ENCODE results near the gene RSRC1. TPM values are rescaled to one million over a fixed set of nuclear protein-coding genes. Genes with fewer than 3 reads are reported as not detected.

Gene RSRC1
- total and polyA plus RNA-seq, 2 donors (not counting 1 experiment from before 2014, with no cell fraction given) = 12.6 to 43.1 TPM

GRCh38 chr3:158574646-158575045, 464.8 kb downstream of the RSRC1 start:
- H3K27ac ChIP-seq (ENCODE audit: insufficient read depth, low read length) = no peak overlapping the region
- H3K4me2 ChIP-seq (ENCODE audit: extremely low read depth, insufficient read depth, low read length) = no peak overlapping the region
- H3K4me3 ChIP-seq (replicated peaks in 1 of 4; ENCODE audit: control extremely low read depth in 1 of 4, insufficient read depth in 1 of 4, low read depth in 3 of 4, low read length in 4 of 4) = no peak overlapping the region
- no peaks in the 10 kb centered on the region for H3K4me1 ChIP-seq (ENCODE audit: control insufficient read depth, extremely low read depth, insufficient read depth, low read length)
- H3K27me3 ChIP-seq (ENCODE audit: control insufficient read depth, insufficient read depth, low read length) = no peaks in the 10 kb centered on the region
- H2AFZ ChIP-seq (ENCODE audit: low read length) = no peak overlapping the region
- no peak overlapping the region for H3K9ac ChIP-seq (ENCODE audit: insufficient read depth, low read length)
- no peaks in the 10 kb centered on the region for H4K20me1 ChIP-seq (ENCODE audit: control insufficient read depth, extremely low read depth, insufficient read depth, low read length)
- no peaks in the 10 kb centered on the region for H3K79me2 ChIP-seq (ENCODE audit: control insufficient read depth, insufficient read depth, low read length)
- no peak for DNase-seq (ENCODE audit: low read depth in 2 of 2)
- TF ChIP-seq EZH2 (IDR thresholded peaks at IDR 0.05; ENCODE audit: low read length, missing control alignments) (no peak), CTCF (conservative IDR thresholded peaks at IDR 0.05 in 1 of 2, IDR thresholded peaks at IDR 0.05 in 1 of 2; ENCODE audit: low read depth in 1 of 2, low read length in 2 of 2) (no peak)
- H3K9me3 ChIP-seq (ENCODE audit: control insufficient read depth, insufficient read depth, low read depth, low read length) = no peaks in the 10 kb centered on the region
- no peaks in the 10 kb centered on the region for H3K36me3 ChIP-seq (ENCODE audit: control insufficient read depth, insufficient read depth, low read length)

- no peaks in the 10 kb centered on the region for H3K9me3 ChIP-seq (ENCODE audit: control insufficient read depth, insufficient read depth, low read depth, low read length)
- no peak for TF ChIP-seq EZH2 (IDR thresholded peaks at IDR 0.05; ENCODE audit: low read length, missing control alignments)
- no peak for TF ChIP-seq CTCF (conservative IDR thresholded peaks at IDR 0.05 in 1 of 2, IDR thresholded peaks at IDR 0.05 in 1 of 2; ENCODE audit: low read depth in 1 of 2, low read length in 2 of 2)
- H3K27ac ChIP-seq (ENCODE audit: insufficient read depth, low read length) = no peak overlapping the region
- H3K27me3 ChIP-seq (ENCODE audit: control insufficient read depth, insufficient read depth, low read length) = no peaks in the 10 kb centered on the region
- H3K4me1 ChIP-seq (ENCODE audit: control insufficient read depth, extremely low read depth, insufficient read depth, low read length) = no peaks in the 10 kb centered on the region
- no peak overlapping the region for H3K4me2 ChIP-seq (ENCODE audit: extremely low read depth, insufficient read depth, low read length)
- H3K36me3 ChIP-seq (ENCODE audit: control insufficient read depth, insufficient read depth, low read length) = no peaks in the 10 kb centered on the region
- H3K9ac ChIP-seq (ENCODE audit: insufficient read depth, low read length) = no peak overlapping the region
- no peak overlapping the region for H2AFZ ChIP-seq (ENCODE audit: low read length)
- no peak for DNase-seq (ENCODE audit: low read depth in 2 of 2)
- no peak overlapping the region for H3K4me3 ChIP-seq (replicated peaks in 1 of 4; ENCODE audit: control extremely low read depth in 1 of 4, insufficient read depth in 1 of 4, low read depth in 3 of 4, low read length in 4 of 4)
- H4K20me1 ChIP-seq (ENCODE audit: control insufficient read depth, extremely low read depth, insufficient read depth, low read length) = no peaks in the 10 kb centered on the region
- no peaks in the 10 kb centered on the region for H3K79me2 ChIP-seq (ENCODE audit: control insufficient read depth, insufficient read depth, low read length)
Measured at GRCh38 chr3:158590223-158590622, 480.3 kb downstream of the RSRC1 start.

Other genes starting within 250 kb of the RSRC1 start
- 1.3 and 1.8 TPM in 2 replicates for gene SHOX2, start 3.7 kb upstream of the RSRC1 start, total RNA-seq
- gene SHOX2, start 3.7 kb upstream of the RSRC1 start, polyA plus RNA-seq = 1.4 and 2.4 TPM in 2 replicates